NOMO-1 treated with dmso at 0.1 percent for 144 hours (cell line): ENCODE data around the gene WDR19.

Experiments used
- DNase-seq: peaks from one replicate; lab custom pipeline; 2025; ENCODE audit not compliant: unreplicated experiment; lab: John Stamatoyannopoulos, UW

WDR19 gene

GRCh38 chr4:39295784-39296183 lies 113.5 kb downstream of the WDR19 start:
- no peak for DNase-seq

- DNase-seq, result no peak
Measured at GRCh38 chr4:39302901-39303300, 120.6 kb downstream of the WDR19 start.

- DNase-seq, result no peak
Measured at GRCh38 chr4:39303871-39304270, 121.5 kb downstream of the WDR19 start.

GRCh38 chr4:39304651-39305050 lies 122.3 kb downstream of the WDR19 start:
- DNase-seq, result no peak

- no peak for DNase-seq
Measured at GRCh38 chr4:39305912-39306677, 123.8 kb downstream of the WDR19 start.

GRCh38 chr4:39308611-39309010 lies 126.3 kb downstream of the WDR19 start:
- no peak for DNase-seq

- DNase-seq, result no peak
Measured at GRCh38 chr4:39312816-39313215, 130.5 kb downstream of the WDR19 start.

- no peak for DNase-seq
Measured at GRCh38 chr4:39319676-39320075, 137.3 kb downstream of the WDR19 start.

- DNase-seq, result no peak
Measured at GRCh38 chr4:39320381-39321115, 138.2 kb downstream of the WDR19 start.

- no peak for DNase-seq
Measured at GRCh38 chr4:39323821-39324220, 141.5 kb downstream of the WDR19 start.

- no peak for DNase-seq
Measured at GRCh38 chr4:39324446-39324845, 142.1 kb downstream of the WDR19 start.

GRCh38 chr4:39324897-39325613 lies 142.7 kb downstream of the WDR19 start:
- no peak for DNase-seq

- DNase-seq, result no peak
Measured at GRCh38 chr4:39326468-39326977, 144.2 kb downstream of the WDR19 start.

- DNase-seq, result no peak
Measured at GRCh38 chr4:39330353-39330752, 148.0 kb downstream of the WDR19 start.

- DNase-seq, result no peak
Measured at GRCh38 chr4:39331191-39331590, 148.9 kb downstream of the WDR19 start.
